Measurements from ENCODE around the gene TRMT10B. TPM values are rescaled to one million over a fixed set of nuclear protein-coding genes. Genes with fewer than 3 reads are reported as not detected.

The TRMT10B gene
- total RNA-seq, 1 experiment from 2014 or later = 6.1 TPM

DNA sequence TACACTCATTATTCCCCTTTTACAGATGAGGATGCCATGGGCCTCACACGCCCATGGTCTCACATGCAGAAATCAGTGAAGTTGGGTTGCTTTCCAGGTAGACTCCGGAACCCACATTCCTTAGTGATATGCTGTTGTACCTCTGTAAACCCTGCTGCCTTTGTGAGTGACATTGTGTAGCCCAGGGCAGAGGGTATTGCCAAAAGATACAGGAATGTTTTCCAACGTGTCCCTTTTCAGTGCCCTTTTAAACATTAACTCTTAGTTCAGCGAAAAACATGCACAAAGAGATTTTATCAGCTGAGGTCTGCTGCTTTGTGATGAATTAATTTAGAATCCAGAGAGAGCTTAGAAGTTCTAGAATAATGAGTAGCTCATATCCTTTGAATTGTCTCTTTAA is 38.3 kb upstream of the TRMT10B start:
- ChIA-PET POLR2A (no interaction called here), CTCF (interaction anchor here (1.1 kb wide), 1 partner anchor 47 kb away, joined by 3 read pairs; no protein-coding TSS in a partner anchor)
- H3K4me1 Mint-ChIP-seq = no peaks in the 10 kb centered on the region
- no peak overlapping the region for H3K27ac Mint-ChIP-seq
- no peaks in the 10 kb centered on the region; the same call in 1 of the 2 replicates for H3K27me3 Mint-ChIP-seq (ENCODE audit: low read depth)
- H3K9me3 Mint-ChIP-seq = no peaks in the 10 kb centered on the region
- H3K36me3 Mint-ChIP-seq = no peaks in the 10 kb centered on the region
- ATAC-seq (no peak), DNase-seq (ENCODE audit: low spot score) (no peak)
- no peak overlapping the region for H3K4me3 Mint-ChIP-seq
- TF ChIP-seq ELF4 (CRISPR knock-in tag; IDR thresholded peaks at IDR 0.05; ENCODE audit: low read depth) (no peak), RELA (CRISPR knock-in tag; IDR thresholded peaks at IDR 0.05; ENCODE audit: borderline replicate concordance) (no peak)

DNA sequence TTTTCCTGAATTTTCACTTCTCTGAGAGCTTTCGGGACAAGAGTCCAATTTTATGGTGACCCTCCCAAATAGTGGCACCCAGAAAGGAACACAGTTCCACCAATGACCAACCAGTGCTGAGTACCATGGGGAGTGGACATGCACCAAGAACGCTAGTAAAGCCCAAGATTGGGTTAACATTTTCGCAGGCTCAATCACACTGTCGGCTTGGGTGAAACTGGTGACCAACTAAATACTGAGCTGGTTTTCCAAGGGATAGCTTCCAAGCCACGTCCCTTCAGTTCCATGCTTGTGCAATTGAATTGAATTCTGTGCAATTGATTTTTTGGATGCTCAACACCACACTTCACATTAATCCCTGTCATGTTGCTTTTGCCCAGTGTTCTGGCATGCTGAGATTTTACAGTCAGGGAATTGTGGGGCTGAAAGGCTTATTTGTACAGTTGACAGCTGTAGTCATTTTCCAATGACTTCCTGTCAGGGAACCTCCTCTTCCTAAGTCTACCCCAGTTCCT is 37.6 kb upstream of the TRMT10B start:
- Mint-ChIP-seq H3K9me3 (no peaks in the 10 kb centered on the region), H3K4me1 (no peaks in the 10 kb centered on the region), H3K4me3 (no peak overlapping the region), H3K27me3 (ENCODE audit: low read depth) (no peaks in the 10 kb centered on the region; the same call in 1 of the 2 replicates), H3K36me3 (no peaks in the 10 kb centered on the region), H3K27ac (no peak overlapping the region)
- CTCF ChIA-PET = interaction anchor here (1.1 kb wide), 1 partner anchor 48 kb away, joined by 3 read pairs; no protein-coding TSS in a partner anchor
- ATAC-seq (no peak), DNase-seq (ENCODE audit: low spot score) (no peak)
- TF ChIP-seq ZNF219 (CRISPR knock-in tag; IDR thresholded peaks at IDR 0.05; ENCODE audit: borderline replicate concordance) = no peak
- TF ChIP-seq, protein P1, sequence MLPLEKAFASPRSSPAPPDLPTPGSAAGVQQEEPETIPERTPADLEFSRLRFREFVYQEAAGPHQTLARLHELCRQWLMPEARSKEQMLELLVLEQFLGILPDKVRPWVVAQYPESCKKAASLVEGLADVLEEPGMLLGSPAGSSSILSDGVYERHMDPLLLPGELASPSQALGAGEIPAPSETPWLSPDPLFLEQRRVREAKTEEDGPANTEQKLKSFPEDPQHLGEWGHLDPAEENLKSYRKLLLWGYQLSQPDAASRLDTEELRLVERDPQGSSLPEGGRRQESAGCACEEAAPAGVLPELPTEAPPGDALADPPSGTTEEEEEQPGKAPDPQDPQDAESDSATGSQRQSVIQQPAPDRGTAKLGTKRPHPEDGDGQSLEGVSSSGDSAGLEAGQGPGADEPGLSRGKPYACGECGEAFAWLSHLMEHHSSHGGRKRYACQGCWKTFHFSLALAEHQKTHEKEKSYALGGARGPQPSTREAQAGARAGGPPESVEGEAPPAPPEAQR (CRISPR knock-in tag; IDR thresholded peaks at IDR 0.05) = no peak
- POLR2A ChIA-PET = interaction anchor here (0.8 kb wide), 1 partner anchor 9 kb away, joined by 3 read pairs; no protein-coding TSS in a partner anchor

DNA sequence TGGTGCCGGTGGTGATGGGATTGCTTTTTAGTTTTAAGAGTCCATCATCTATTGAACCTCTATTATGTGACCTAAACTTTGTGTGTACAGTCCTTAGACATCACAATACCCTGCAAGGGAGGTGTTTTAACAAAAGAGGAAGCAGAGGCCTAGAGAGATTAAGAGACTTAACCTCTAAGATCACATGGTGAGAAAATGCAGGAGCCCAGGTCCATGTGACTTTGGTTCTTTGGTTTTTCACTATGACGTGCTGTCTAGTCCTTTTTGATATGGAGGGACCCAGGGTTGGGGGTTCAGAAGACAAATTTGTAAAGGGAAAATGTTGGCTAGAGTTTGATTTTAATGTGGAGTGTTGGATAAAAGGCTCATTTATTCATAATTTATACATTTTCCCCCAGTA is 34.1 kb upstream of the TRMT10B start:
- Mint-ChIP-seq H3K4me3 (no peak overlapping the region), H3K9me3 (no peaks in the 10 kb centered on the region), H3K36me3 (no peaks in the 10 kb centered on the region), H3K27ac (no peak overlapping the region), H3K27me3 (ENCODE audit: low read depth) (no peaks in the 10 kb centered on the region), H3K4me1 (no peaks in the 10 kb centered on the region)
- DNase-seq (ENCODE audit: low spot score) (no peak), ATAC-seq (no peak)
- ChIA-PET POLR2A (no interaction called here), CTCF (no interaction called here)
- TF ChIP-seq FOXK1 (CRISPR knock-in tag; IDR thresholded peaks at IDR 0.05) = no peak

DNA sequence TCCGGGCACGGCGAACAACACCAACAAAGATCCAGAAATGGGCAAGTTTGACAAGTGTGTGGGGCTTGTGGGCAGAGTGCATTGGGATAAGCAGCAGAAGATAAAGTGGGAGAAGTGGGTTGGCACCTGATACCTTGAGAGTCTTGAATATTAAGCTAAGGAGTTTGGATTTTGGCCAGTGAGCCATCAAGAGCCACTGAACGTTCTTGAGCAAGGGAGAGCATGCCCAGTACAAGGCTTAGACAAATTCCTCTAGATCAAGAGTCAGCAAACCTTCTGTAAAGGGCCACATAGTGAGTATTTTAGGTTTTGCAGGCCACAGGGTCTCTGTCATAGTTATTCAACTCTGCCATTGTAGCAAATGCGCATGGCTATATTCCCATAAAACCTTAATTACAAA is 26.6 kb upstream of the TRMT10B start:
- Mint-ChIP-seq H3K9me3 (no peaks in the 10 kb centered on the region), H3K4me3 (no peak overlapping the region), H3K36me3 (no peaks in the 10 kb centered on the region), H3K27ac (no peak overlapping the region), H3K27me3 (ENCODE audit: low read depth) (no peaks in the 10 kb centered on the region), H3K4me1 (peaks cover 9% of the 10 kb centered on the region)
- ChIA-PET CTCF (no interaction called here), POLR2A (no interaction called here)
- no peak for ATAC-seq
- no peak for DNase-seq (ENCODE audit: low spot score)
- TF ChIP-seq, protein P2, sequence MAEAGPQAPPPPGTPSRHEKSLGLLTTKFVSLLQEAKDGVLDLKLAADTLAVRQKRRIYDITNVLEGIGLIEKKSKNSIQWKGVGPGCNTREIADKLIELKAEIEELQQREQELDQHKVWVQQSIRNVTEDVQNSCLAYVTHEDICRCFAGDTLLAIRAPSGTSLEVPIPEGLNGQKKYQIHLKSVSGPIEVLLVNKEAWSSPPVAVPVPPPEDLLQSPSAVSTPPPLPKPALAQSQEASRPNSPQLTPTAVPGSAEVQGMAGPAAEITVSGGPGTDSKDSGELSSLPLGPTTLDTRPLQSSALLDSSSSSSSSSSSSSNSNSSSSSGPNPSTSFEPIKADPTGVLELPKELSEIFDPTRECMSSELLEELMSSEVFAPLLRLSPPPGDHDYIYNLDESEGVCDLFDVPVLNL (CRISPR knock-in tag; IDR thresholded peaks at IDR 0.05; ENCODE audit: borderline replicate concordance, low read depth) = no peak
- TF ChIP-seq CREB1 (CRISPR knock-in tag; IDR thresholded peaks at IDR 0.05) (no peak), KAT7 (CRISPR knock-in tag; IDR thresholded peaks at IDR 0.05; ENCODE audit: borderline replicate concordance) (no peak)
- TF ChIP-seq, protein P3, sequence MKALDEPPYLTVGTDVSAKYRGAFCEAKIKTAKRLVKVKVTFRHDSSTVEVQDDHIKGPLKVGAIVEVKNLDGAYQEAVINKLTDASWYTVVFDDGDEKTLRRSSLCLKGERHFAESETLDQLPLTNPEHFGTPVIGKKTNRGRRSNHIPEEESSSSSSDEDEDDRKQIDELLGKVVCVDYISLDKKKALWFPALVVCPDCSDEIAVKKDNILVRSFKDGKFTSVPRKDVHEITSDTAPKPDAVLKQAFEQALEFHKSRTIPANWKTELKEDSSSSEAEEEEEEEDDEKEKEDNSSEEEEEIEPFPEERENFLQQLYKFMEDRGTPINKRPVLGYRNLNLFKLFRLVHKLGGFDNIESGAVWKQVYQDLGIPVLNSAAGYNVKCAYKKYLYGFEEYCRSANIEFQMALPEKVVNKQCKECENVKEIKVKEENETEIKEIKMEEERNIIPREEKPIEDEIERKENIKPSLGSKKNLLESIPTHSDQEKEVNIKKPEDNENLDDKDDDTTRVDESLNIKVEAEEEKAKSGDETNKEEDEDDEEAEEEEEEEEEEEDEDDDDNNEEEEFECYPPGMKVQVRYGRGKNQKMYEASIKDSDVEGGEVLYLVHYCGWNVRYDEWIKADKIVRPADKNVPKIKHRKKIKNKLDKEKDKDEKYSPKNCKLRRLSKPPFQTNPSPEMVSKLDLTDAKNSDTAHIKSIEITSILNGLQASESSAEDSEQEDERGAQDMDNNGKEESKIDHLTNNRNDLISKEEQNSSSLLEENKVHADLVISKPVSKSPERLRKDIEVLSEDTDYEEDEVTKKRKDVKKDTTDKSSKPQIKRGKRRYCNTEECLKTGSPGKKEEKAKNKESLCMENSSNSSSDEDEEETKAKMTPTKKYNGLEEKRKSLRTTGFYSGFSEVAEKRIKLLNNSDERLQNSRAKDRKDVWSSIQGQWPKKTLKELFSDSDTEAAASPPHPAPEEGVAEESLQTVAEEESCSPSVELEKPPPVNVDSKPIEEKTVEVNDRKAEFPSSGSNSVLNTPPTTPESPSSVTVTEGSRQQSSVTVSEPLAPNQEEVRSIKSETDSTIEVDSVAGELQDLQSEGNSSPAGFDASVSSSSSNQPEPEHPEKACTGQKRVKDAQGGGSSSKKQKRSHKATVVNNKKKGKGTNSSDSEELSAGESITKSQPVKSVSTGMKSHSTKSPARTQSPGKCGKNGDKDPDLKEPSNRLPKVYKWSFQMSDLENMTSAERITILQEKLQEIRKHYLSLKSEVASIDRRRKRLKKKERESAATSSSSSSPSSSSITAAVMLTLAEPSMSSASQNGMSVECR (CRISPR knock-in tag; IDR thresholded peaks at IDR 0.05; ENCODE audit: borderline replicate concordance) = no peak
- TF ChIP-seq, protein P4, sequence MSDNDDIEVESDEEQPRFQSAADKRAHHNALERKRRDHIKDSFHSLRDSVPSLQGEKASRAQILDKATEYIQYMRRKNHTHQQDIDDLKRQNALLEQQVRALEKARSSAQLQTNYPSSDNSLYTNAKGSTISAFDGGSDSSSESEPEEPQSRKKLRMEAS (CRISPR knock-in tag; IDR thresholded peaks at IDR 0.05) = no peak
- TF ChIP-seq, protein P5, sequence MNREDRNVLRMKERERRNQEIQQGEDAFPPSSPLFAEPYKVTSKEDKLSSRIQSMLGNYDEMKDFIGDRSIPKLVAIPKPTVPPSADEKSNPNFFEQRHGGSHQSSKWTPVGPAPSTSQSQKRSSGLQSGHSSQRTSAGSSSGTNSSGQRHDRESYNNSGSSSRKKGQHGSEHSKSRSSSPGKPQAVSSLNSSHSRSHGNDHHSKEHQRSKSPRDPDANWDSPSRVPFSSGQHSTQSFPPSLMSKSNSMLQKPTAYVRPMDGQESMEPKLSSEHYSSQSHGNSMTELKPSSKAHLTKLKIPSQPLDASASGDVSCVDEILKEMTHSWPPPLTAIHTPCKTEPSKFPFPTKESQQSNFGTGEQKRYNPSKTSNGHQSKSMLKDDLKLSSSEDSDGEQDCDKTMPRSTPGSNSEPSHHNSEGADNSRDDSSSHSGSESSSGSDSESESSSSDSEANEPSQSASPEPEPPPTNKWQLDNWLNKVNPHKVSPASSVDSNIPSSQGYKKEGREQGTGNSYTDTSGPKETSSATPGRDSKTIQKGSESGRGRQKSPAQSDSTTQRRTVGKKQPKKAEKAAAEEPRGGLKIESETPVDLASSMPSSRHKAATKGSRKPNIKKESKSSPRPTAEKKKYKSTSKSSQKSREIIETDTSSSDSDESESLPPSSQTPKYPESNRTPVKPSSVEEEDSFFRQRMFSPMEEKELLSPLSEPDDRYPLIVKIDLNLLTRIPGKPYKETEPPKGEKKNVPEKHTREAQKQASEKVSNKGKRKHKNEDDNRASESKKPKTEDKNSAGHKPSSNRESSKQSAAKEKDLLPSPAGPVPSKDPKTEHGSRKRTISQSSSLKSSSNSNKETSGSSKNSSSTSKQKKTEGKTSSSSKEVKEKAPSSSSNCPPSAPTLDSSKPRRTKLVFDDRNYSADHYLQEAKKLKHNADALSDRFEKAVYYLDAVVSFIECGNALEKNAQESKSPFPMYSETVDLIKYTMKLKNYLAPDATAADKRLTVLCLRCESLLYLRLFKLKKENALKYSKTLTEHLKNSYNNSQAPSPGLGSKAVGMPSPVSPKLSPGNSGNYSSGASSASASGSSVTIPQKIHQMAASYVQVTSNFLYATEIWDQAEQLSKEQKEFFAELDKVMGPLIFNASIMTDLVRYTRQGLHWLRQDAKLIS (CRISPR knock-in tag; IDR thresholded peaks at IDR 0.05; ENCODE audit: borderline replicate concordance) = no peak
- TF ChIP-seq, protein P6, sequence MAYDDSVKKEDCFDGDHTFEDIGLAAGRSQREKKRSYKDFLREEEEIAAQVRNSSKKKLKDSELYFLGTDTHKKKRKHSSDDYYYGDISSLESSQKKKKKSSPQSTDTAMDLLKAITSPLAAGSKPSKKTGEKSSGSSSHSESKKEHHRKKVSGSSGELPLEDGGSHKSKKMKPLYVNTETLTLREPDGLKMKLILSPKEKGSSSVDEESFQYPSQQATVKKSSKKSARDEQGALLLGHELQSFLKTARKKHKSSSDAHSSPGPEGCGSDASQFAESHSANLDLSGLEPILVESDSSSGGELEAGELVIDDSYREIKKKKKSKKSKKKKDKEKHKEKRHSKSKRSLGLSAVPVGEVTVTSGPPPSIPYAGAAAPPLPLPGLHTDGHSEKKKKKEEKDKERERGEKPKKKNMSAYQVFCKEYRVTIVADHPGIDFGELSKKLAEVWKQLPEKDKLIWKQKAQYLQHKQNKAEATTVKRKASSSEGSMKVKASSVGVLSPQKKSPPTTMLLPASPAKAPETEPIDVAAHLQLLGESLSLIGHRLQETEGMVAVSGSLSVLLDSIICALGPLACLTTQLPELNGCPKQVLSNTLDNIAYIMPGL (CRISPR knock-in tag; IDR thresholded peaks at IDR 0.05) = no peak

Data from WTC11 (cell line).